IPS-NIHi11 (cell line): ENCODE measurements around the gene ZNF467.

Experiments used
- DNase-seq: peaks from one replicate; pipeline ENCODE4 v3.0.0; 2012; ENCODE audit warnings: mixed read lengths, low spot score

Gene ZNF467

GRCh38 chr7:149748076-149748874, 25.1 kb downstream of the ZNF467 start:
- peak; percentile 53 for DNase-seq

- no peak for DNase-seq
Observed at GRCh38 chr7:149743476-149744255, 29.7 kb downstream of the ZNF467 start.

GRCh38 chr7:149742075-149742701, 31.2 kb downstream of the ZNF467 start:
- DNase-seq = peak; percentile 90

- DNase-seq = no peak
Observed at GRCh38 chr7:149741629-149742028, 31.8 kb downstream of the ZNF467 start.

- DNase-seq = no peak
Observed at GRCh38 chr7:149736478-149737360, 36.7 kb downstream of the ZNF467 start.

- DNase-seq = no peak
Observed at GRCh38 chr7:149735779-149736477, 37.5 kb downstream of the ZNF467 start.

- DNase-seq = no peak
Observed at GRCh38 chr7:149735181-149735602, 38.2 kb downstream of the ZNF467 start.

GRCh38 chr7:149734791-149735075, 38.7 kb downstream of the ZNF467 start:
- DNase-seq = no peak

GRCh38 chr7:149733924-149734790, 39.2 kb downstream of the ZNF467 start:
- no peak for DNase-seq

- DNase-seq = no peak
Observed at GRCh38 chr7:149733131-149733923, 40.1 kb downstream of the ZNF467 start.

GRCh38 chr7:149732611-149733010, 40.8 kb downstream of the ZNF467 start:
- DNase-seq = no peak

- DNase-seq = no peak
Observed at GRCh38 chr7:149732111-149732561, 41.3 kb downstream of the ZNF467 start.

- DNase-seq = no peak
Observed at GRCh38 chr7:149731207-149731955, 42.0 kb downstream of the ZNF467 start.

- DNase-seq = no peak
Observed at GRCh38 chr7:149729983-149730801, 43.2 kb downstream of the ZNF467 start.

- DNase-seq = no peak
Observed at GRCh38 chr7:149729586-149729982, 43.8 kb downstream of the ZNF467 start.

- DNase-seq = no peak
Observed at GRCh38 chr7:149728491-149729375, 44.7 kb downstream of the ZNF467 start.
